Activated CD8-positive, alpha-beta memory T cell treated with anti-CD3 and anti-CD28 coated beads for 4 hours (primary cell): ENCODE data around the gene UMOD.
"Not testable (repeated sequence)": the region's sequence is repeated elsewhere in the genome, so short reads cannot be mapped to it uniquely, and the experiment has no call there.

Experiments
- DNase-seq, 2 donors: peaks; one replicate each; pipeline ENCODE4 v3.0.0-alpha.2; 2020; ENCODE audit warnings: low read depth in 2 of 2

UMOD gene

DNA sequence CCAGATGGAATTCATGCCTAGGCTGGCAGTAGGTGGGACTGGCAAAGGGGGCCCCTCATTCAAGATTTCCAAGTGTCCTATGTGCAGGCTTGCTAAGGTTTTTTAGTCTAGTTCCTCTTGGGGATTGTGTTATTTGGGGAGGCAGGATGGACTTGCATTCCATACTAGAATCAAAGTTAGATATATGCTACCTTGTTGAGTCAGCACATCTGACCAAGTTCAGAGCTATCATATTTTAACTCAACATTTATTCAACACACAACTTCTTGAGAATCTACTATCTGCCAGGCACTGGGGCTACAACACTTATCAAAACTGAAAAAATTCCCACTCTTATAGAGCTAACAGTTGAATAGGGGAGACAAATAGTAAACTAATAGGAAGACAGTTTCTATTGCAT lies 31.9 kb downstream of the UMOD start:
- DNase-seq: no peak

- DNase-seq: no peak
These were observed 32.3 kb downstream of the UMOD start for GRCh38 chr16:20320178-20320577.

DNA sequence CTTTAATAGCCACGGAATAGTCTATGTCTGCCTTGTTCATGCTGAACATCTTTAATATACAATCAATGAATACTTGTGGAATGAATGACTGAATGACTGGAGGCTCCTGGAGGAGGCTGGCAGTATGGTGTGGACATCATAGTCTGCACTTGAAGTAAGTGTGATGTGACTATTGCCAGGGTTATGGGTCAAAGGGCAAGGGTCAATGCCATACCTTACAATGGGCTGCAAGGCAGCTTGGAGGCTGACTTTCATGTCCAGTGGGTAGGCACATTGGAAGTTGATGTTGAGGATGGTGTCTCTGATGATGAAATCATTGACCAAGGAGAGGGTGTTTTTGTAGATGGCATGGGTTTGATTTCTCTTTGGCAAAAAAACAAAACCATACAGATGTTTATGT lies 33.1 kb downstream of the UMOD start:
- no peak for DNase-seq

DNA sequence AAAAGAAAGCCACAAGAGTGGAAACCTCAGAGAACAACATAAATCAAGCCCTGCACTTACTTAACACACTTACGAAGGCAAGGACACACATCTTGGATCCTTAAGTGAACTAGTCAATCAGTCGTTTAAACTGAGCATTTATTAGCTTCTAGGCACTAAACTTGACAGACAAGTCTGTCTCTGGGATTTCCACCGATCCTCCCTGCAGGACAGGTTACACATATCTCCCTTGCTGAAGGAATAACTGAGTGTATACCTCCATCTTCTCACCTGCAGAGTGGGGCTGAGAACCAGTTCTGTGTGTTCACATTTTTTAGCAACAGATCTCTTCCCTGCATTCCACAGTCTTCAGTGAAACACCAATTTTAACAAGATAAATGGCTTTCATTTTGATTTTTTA lies 34.1 kb downstream of the UMOD start:
- DNase-seq: no peak

GRCh38 chr16:20318006-20318405 lies 34.5 kb downstream of the UMOD start:
- no peak for DNase-seq

DNA sequence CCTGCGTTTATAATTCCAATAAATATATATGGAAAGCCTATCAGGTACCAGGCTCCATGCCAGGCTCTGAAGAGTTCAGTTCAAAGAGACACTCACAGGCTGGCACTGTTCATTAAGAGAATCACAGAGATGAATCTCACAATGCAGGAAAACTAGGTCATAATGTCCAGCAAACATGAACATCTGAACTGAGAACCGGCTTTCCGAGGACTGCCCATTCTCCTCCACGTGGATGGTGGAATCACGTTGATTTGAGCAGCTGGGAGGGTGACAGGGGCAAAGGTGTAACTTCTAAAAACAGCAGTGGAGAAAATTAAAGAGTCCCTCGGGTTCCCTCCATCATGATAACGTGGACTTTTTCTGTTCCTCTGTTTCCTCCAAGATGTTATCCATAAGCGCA lies 35.4 kb downstream of the UMOD start:
- no peak for DNase-seq

DNA sequence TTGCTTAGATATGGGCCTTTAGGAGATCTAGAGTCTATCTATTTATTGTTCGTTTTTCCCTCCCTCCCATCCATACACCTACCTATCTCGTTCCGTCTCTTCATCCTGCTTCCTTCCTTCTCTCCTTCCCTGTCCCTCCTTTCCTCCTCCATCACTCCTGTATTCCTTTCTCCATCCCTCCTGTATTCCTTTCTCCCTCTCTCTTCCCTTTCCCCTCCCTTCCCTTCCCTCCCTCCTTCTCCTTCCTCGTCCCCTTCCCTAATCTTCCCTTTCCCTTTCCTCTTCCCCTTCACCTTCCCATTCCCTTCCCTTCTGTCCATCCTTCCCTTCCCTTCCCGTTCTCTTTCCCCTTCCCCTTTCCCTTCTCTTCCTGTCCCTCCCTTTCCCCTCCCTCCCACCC lies 35.8 kb downstream of the UMOD start:
- no peak for DNase-seq

DNA sequence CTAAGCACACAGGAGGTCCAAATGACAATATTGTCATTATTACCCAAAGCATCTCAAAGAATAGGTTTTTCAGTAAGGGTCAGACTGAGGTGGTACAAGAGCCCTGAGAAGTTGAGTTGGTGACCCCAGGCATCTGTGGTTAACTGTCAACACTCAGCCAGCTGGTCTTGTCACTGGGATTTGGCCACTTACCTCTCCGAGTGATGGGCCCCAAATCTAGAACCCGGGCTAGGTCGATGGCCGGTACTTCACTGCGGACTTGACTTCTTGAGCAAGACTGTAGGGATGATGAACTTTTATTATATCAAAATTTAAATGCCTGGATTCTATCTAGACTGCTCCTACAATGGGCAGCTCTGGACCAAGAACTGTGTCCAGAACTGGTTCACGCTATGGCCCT lies 36.8 kb downstream of the UMOD start:
- no peak for DNase-seq

GRCh38 chr16:20314575-20314974 lies 37.9 kb downstream of the UMOD start:
- DNase-seq: no peak

DNA sequence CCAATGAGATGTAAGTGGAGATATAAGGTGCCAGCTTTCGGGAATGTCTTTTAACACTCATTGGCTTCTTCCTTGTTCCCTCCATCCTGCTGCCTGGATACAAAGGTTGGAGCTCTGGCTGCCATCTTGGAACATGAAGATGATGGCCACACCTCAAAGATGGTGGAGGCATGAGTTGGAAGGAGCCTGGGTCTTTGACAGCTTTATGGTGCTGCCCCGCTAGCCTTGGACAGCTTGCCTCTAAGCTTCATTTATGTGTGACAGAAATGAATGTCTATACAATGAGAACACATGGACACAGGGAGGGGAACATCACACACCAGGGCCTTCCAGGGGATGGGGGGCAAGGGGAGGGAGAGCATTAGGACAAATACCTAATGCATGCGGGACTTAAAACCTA lies 38.8 kb downstream of the UMOD start:
- DNase-seq: no peak

- DNase-seq: not testable (repeated sequence)
These were observed 39.9 kb downstream of the UMOD start for GRCh38 chr16:20312536-20313095.

DNA sequence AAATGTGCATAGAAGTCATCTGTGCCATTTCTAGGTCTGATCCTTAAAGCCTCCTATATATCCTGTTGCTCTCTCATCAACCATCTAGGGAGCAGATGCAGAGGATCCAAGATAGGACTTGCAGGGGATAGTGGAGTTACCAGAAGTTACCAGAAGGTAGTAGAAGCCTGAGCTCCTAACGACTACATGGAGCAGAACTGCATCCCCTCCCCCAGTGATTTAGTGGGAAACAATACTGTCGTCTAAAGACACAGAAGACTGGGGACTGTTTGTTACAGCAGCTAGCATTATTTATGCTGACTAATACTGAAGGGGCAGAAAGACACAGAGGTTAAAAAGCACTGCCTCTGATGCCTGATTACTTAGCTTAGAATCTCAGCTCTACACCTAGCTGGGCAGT lies 41.0 kb downstream of the UMOD start:
- no peak for DNase-seq

GRCh38 chr16:20310421-20311395 lies 41.8 kb downstream of the UMOD start:
- no peak for DNase-seq

DNA sequence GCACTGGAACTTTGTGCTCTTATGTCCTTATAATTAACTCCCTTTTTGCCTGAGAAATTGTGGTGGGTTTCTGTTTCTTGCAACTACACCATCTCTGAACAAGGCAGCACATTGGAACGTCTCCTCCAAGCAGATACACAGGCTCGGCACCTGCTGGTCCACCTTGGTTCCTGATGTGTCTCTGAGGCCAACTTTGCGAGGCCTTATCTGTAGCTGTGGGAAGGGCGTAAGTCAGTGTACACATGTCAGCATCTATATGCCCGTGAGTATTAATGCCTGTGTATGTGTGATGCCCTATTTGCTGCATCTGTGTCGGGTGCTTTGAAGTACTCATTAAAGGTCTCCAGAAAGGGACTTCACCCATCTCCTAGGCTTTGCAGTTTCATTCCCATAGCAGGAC lies 42.7 kb downstream of the UMOD start:
- no peak for DNase-seq

- DNase-seq: no peak
These were observed 43.5 kb downstream of the UMOD start for GRCh38 chr16:20308801-20309590.

DNA sequence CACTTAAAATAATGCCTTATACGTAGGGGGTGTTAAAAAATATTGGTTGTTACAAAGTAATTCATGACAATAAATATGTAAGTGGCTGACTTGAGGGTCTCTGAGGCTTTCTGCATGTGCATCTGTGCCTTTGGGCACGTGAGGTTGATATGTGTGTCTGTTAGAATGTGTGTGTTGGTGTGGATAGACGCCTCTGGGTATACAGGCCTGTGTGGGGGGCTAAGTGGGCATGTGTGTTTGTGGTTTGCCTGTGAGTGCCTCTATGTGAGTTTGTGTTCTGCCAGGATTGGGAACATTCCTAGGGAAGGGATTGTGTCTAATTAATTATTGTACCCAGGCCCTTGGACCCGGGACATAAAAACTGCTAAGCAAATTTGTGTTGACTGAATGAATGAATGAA lies 44.2 kb downstream of the UMOD start:
- DNase-seq: no peak

GRCh38 chr16:20307791-20308190 lies 44.7 kb downstream of the UMOD start:
- no peak for DNase-seq

- DNase-seq: no peak
These were observed 45.3 kb downstream of the UMOD start for GRCh38 chr16:20307240-20307671.

- no peak for DNase-seq
These were observed 46.1 kb downstream of the UMOD start for GRCh38 chr16:20306401-20306800.

- DNase-seq: no peak
These were observed 49.5 kb downstream of the UMOD start for GRCh38 chr16:20303012-20303411.

DNA sequence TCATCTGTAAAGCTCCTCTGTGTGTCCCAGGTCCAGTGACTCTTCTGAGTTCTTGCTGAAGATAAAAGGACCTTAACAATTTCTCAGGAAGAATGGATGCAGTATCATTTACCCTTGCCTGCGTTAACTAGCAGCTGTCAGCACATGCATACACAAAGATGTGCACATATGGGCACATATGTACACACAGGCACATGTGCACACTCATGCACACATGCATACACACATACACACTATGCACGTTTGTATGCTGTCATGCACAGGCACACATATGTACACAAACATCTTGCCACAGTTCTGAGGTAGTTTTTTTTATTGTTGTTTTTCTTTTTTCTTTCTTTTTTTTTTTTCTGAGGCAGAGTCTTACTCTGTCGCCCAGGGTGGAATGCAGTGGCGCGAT lies 50.1 kb downstream of the UMOD start:
- DNase-seq: no peak

- DNase-seq: no peak
These were observed 50.7 kb downstream of the UMOD start for GRCh38 chr16:20301840-20302239.
